ENCODE measurements around the gene AP1G2. TPM values are rescaled to one million over a fixed set of nuclear protein-coding genes. Genes with fewer than 3 reads are reported as not detected.

The AP1G2 gene
- polyA plus RNA-seq, 1 donor (not counting 4 experiments of a cell fraction or from before 2014, with no cell fraction given) = 119 TPM

- H2AFZ ChIP-seq (ENCODE audit: control insufficient read depth, low read length) = no peak overlapping the region
- dilution Hi-C loops (cut with MboI; ENCODE audit: extremely low pct_ligation_motif_present, low sequenced_read_pairs) = no loop called here
- peaks cover 24 to 33% of the 10 kb centered on the region in 2 experiments for H3K36me3 ChIP-seq (ENCODE audit: control insufficient read depth in 2 of 2, extremely low read depth in 1 of 2, insufficient read depth in 2 of 2, low read length in 2 of 2)
- H3K4me3 ChIP-seq (ENCODE audit: control insufficient read depth in 2 of 3, extremely low read depth in 1 of 3, insufficient read depth in 2 of 3, low read depth in 1 of 3, low read length in 3 of 3) = no peak overlapping the region
- no peak overlapping the region for H3K27ac ChIP-seq (ENCODE audit: control insufficient read depth, insufficient read depth, low read length)
- H3K9me1 ChIP-seq (ENCODE audit: control insufficient read depth, extremely low read depth, insufficient read depth, low read length) = no peaks in the 10 kb centered on the region
- DNase-seq (ENCODE audit: low read depth, low spot score) (no peak), FAIRE-seq (no peak)
- peaks cover 11% of the 10 kb centered on the region for H3K4me1 ChIP-seq (ENCODE audit: control insufficient read depth, extremely low read depth, insufficient read depth, low read length)
- H3K27me3 ChIP-seq (ENCODE audit: control insufficient read depth, extremely low read depth, insufficient read depth, low read length) = no peaks in the 10 kb centered on the region
- H3K4me2 ChIP-seq (ENCODE audit: control insufficient read depth, extremely low read depth, insufficient read depth, low read depth, low read length) = no peak overlapping the region
- no peaks in the 10 kb centered on the region for H3K9me3 ChIP-seq (ENCODE audit: control insufficient read depth, low read depth, low read length)
- H3K79me2 ChIP-seq (ENCODE audit: control insufficient read depth, insufficient read depth, low read length) = peaks cover 10% of the 10 kb centered on the region
- no peak for TF ChIP-seq CTCF (optimal IDR thresholded peaks at IDR 0.05 in 1 of 3, IDR thresholded peaks at IDR 0.05 in 1 of 3, conservative IDR thresholded peaks at IDR 0.05 in 1 of 3; ENCODE audit: extremely low read depth in 1 of 3, insufficient read depth in 2 of 3, low read length in 3 of 3)
- H3K9ac ChIP-seq (ENCODE audit: control insufficient read depth, extremely low read depth, insufficient read depth, low read length) = no peak overlapping the region
- peaks cover 8% of the 10 kb centered on the region for H4K20me1 ChIP-seq (ENCODE audit: control insufficient read depth, extremely low read depth, insufficient read depth, low read length)
Observed at GRCh38 chr14:23557946-23558345, 9.6 kb downstream of the AP1G2 start.

- H3K27ac ChIP-seq (ENCODE audit: control insufficient read depth, insufficient read depth, low read length) = no peak overlapping the region
- no peaks in the 10 kb centered on the region for H3K9me1 ChIP-seq (ENCODE audit: control insufficient read depth, extremely low read depth, insufficient read depth, low read length)
- H3K4me3 ChIP-seq (ENCODE audit: control insufficient read depth in 2 of 3, extremely low read depth in 1 of 3, insufficient read depth in 2 of 3, low read depth in 1 of 3, low read length in 3 of 3) = no peak overlapping the region
- no peaks in the 10 kb centered on the region for H3K27me3 ChIP-seq (ENCODE audit: control insufficient read depth, extremely low read depth, insufficient read depth, low read length)
- no peak for FAIRE-seq
- dilution Hi-C loops (cut with MboI; ENCODE audit: extremely low pct_ligation_motif_present, low sequenced_read_pairs) = no loop called here
- no peaks in the 10 kb centered on the region for H3K9me3 ChIP-seq (ENCODE audit: control insufficient read depth, low read depth, low read length)
- H2AFZ ChIP-seq (ENCODE audit: control insufficient read depth, low read length) = no peak overlapping the region
- DNase-seq (ENCODE audit: low read depth, low spot score) = no peak
- no peak for TF ChIP-seq CTCF (optimal IDR thresholded peaks at IDR 0.05 in 1 of 3, IDR thresholded peaks at IDR 0.05 in 1 of 3, conservative IDR thresholded peaks at IDR 0.05 in 1 of 3; ENCODE audit: extremely low read depth in 1 of 3, insufficient read depth in 2 of 3, low read length in 3 of 3)
- no peak for TF ChIP-seq EZH2 (IDR thresholded peaks at IDR 0.05; ENCODE audit: low read length)
- H3K9ac ChIP-seq (ENCODE audit: control insufficient read depth, extremely low read depth, insufficient read depth, low read length) = no peak overlapping the region
- peaks cover 11% of the 10 kb centered on the region for H3K4me1 ChIP-seq (ENCODE audit: control insufficient read depth, extremely low read depth, insufficient read depth, low read length)
- H3K4me2 ChIP-seq (ENCODE audit: control insufficient read depth, extremely low read depth, insufficient read depth, low read depth, low read length) = no peak overlapping the region
- H4K20me1 ChIP-seq (ENCODE audit: control insufficient read depth, extremely low read depth, insufficient read depth, low read length) = peaks cover 6% of the 10 kb centered on the region
- peaks cover 20 to 33% of the 10 kb centered on the region in 2 experiments for H3K36me3 ChIP-seq (ENCODE audit: control insufficient read depth in 2 of 2, extremely low read depth in 1 of 2, insufficient read depth in 2 of 2, low read length in 2 of 2)
- H3K79me2 ChIP-seq (ENCODE audit: control insufficient read depth, insufficient read depth, low read length) = peaks cover 10% of the 10 kb centered on the region
Observed at GRCh38 chr14:23557521-23557920, 10.1 kb downstream of the AP1G2 start.

All from keratinocyte (primary cell).